Globus pallidus (tissue), 1 donor: ENCODE measurements around the gene LGALS7B.
"Not testable (repeated sequence)": the region's sequence is repeated elsewhere in the genome, so short reads cannot be mapped to it uniquely, and the experiment has no call there.

Experiments used
- DNase-seq: peaks from one replicate; pipeline ENCODE4 v3.0.0-alpha.2; 2015; ENCODE audit warnings: low spot score

The LGALS7B gene

DNA sequence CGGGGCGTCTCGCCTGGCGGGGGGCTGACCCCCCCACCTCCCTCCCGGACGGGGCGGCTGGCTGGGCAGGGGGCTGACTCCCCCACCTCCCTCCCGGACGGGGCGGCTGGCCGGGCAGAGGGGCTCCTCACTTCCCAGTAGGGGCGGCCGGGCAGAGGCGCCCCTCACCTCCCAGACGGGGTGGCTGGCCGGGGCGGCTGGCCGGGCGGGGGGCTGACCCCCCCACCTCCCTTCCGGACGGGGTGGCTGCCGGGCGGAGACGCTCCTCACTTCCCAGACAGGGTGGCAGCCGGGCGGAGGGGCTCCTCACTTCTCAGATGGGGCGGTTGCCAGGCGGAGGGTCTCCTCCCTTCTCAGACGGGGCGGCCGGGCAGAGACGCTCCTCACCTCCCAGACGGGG is 8.8 kb downstream of the LGALS7B start:
- not testable (repeated sequence) for DNase-seq

DNA sequence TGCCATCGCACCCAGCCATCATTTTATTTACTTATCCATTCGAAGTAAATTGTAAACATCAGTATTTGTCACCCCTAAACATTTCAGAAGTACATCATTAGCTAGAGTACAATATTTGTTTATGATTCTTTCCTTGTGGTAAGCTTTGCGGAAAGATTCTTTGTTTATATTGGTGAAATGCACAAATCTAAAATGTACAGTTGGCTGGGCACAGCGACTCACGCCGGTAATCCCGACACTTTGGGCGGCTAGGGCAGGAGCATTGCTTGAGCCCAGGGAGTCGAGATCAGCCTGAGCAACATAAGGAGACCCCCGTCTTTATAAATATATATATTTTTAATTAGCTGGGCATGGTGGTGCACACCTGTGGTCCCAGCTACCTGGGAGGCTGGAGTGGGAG is 10.1 kb downstream of the LGALS7B start:
- DNase-seq, result no peak

DNA sequence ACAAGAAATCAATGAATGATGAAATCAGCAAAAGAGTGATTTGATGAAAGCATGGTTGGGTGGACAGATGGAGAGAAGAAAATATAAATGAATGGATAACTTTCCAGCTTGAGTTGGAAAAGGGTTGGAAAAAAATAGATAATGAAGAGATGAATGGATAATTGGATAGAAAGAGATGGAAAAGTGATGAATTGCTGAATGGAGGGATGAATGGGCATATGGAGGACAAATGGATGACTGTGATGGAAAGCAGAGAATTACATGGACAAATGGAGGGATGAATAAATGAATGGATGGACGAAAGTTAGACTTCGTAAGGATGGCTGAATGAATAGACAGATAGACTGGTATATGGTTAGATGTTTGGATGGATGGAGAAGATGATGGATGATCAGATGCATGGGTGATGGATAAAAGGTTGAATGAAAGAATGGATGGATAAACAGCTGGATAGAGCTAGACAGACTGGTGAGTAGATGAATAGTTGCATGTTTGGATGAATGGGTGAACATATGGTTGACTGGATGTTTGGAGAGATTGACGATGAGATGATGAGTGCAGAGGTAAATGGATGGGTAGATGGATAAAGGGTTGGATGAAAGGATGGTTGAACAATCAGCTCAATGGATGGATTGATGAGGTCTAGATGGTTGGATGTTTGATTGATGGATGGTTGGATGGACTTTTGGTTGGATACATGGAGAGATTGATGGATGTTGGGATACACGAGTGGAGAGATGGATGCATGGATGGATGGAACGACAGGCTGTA is 11.8 kb downstream of the LGALS7B start:
- no peak for DNase-seq

DNA sequence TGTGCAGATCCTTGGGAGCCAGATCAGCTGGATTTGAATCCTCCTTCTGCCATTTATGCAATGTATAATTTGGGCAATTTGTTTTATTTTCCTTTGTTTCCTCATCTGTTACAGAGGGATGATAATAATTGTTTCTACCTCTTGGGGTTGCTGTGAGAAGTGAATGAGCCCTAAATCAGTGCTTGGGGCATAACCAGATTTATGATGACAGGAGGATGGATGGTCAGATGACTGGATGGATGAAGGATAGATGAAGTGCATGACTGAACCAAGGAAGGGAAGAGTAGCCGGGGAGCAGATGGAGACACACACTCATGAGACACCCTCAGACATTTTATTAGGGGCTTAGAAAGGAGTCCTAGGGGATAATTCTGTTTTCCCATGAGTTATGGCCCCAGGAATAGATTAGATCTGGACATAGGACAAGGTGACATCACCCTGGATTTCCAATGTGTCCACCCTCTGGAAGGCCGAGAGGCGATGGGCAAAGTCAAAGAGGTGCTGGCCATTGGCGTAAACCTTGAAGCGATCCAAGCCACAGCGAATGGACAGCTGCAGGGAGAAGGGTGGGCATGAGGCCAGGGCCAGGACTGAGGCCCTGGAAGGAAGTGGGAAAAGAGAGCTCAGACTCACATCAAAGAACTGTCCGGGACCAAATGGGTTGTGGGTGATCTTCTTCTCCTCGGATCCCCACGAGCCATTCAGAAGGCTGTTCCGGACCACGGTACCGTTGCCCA is 12.5 kb downstream of the LGALS7B start:
- no peak for DNase-seq

DNA sequence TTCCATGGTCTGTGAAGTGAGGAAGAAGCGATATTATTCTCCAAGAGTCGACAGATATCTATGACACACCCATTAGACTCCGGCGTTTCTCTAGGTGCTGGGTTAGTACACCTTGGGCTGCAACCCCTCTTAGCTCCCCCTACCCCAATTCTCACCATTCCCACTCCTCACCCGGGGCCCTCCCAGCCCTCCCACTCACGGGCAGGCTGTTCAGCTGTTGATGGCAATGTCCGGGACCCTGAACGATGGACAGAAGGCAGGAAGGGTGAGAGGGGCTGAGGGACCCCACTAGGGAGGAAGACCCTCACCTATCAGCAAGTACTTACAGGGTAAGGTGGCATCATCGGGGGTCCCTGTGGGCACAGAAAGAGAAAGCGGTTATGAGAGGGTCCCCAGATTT is 14.5 kb downstream of the LGALS7B start:
- no peak for DNase-seq

DNA sequence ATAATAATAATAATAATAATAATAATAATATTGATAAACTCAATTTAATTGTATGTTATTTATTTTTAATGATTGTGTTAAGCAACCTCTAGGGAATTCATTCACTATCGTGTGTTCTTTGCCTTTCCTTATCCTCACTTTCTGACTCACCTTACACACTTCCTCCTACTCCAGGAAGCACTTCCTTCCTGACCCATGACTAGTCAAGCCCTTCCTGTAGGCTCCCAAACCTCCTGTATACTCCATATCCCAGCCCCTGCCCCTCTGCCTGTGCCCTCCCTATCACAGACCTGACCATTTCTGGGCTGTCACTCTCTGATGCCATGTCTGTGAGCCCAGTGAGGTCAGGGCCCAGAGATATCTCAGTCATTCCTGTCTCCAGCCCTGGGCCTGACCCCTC is 16.2 kb downstream of the LGALS7B start:
- no peak for DNase-seq

DNA sequence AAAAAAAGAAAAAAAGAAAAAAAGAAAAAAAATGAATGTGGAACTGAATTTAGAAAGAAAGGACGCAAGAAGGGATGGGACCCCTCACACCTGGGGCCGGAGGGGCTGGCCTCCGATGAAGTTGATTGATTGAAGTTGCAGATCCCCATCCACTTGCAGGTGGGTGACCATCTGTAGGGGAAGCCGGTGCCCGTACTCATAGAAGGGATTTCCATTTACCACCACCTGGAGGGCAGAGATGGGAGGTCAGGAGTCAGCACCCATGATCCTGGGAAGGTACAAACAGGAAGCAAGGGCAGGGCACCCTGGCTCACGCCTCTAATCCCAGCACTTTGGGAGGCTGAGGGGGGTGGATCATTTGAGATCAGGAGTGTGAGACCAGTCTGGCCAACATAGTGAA is 17.4 kb downstream of the LGALS7B start:
- DNase-seq, result no peak

DNA sequence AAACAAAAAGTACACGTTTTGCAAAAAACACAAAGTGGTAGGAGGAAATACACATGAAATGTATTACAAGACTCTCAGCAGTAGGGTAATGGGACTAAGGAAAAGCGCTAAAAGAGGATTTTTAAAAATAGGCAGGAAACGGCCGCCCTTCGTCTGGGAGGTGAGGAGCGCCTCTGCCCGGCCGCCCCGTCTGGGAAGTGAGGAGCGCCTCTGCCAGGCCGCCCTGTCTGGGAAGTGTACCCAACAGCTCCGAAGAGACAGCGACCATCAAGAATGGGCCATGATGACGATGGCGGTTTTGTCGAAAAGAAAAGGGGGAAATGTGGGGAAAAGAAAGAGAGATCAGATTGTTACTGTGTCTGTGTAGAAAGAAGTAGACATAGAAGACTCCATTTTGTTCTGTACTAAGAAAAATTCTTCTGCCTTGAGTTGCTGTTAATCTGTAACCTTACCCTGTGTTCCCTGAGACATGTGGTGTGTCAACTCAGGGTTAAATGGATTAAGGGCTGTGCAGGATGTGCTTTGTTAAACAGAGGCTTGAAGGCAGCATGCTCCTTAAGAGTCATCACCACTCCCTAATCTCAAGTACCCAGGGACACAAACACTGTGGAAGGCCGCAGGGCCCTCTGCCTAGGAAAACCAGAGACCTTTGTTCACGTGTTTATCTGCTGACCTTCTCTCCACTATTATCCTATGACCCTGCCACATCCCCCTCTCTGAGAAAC is 18.5 kb downstream of the LGALS7B start:
- not testable (repeated sequence) for DNase-seq

DNA sequence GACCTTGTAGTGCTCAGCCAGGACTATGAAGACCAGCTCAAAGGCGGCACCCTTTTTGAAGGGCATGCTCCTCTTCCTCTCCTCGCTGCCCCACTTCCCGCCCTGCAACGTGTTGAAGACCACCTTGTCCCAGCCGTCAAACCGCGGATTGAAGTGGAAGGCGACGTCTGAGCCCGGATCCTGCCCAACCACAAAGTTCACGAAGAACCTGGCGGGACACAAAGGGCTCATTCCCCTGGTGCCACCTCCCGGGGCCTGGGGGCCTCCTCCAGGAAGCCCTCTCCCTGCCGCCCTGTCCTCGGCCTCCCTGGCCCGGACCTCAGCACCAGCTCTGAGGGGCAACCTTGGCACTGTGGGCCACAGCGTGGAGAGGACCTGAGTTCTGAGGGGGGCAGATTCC is 19.7 kb downstream of the LGALS7B start:
- DNase-seq, result no peak

DNA sequence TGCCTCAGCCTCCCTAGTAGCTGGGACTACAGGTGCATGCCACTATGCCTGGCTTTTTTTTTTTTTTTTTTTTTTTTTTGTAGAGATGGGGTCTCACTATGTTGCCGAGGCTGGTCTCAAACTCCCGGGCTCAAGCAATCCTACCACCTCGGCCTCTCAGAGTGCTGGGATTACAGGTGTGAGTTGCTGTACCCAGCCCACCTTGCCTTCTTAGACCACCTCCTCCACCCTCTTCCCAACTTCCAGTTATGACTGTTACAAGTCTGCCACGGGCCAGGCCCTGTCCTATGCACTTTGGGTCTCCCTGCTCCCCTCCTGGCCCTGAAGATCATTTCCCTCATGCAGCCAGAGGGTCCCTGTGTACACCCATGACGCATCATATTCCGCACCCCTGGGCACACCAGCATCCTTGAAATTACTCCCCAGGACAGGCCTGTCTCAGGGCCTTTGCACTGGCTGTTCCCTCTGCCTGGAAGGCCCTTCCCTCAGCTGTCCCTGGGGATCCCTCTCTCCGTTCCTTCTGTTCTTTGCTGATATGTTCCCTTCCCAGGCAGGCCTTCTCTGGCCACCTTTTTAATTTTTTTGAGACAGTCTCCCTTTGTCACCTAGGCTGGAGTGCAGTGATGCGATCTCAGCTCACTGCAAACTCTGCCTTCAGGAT is 20.7 kb downstream of the LGALS7B start:
- no peak for DNase-seq

DNA sequence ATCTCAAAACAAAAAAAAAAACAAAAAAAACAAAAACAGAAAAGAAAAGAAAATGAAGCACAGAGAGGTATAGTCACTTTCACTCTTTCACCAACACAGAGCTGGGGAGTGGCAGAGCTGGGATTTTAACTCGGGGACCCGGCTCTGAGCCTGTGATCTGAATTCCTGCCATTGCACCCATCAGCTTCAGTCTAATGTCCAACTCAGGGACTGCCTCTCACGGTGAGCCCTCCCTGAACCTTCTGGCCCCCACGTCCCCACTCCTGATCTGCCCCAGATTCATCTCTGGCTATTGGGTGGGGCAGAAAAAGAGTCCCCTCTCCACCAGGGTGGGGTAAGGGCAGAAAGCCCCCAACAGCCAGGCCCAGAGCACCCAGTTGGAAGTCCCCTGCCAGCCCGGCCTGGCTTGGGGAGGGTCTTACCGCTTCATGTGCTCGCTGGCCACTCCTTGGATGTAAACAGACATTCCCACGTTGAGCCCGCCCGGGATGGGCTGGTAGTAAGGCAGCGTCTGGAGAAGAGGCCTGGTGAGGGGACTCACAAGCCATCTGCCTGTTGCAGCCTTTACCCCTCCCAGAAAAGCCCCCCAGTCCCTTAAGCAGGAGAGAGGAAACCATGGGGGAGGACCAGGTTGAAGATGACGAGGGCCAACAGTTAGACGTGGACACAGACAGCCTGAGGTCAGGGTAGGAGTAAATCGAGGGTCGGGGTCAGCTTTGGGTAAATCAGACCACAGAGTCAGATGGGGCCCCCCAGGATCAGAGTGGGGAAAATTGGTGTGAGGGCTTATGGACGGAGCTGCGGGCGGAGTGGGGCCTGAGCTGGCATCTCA is 23.2 kb downstream of the LGALS7B start:
- no peak for DNase-seq

DNA sequence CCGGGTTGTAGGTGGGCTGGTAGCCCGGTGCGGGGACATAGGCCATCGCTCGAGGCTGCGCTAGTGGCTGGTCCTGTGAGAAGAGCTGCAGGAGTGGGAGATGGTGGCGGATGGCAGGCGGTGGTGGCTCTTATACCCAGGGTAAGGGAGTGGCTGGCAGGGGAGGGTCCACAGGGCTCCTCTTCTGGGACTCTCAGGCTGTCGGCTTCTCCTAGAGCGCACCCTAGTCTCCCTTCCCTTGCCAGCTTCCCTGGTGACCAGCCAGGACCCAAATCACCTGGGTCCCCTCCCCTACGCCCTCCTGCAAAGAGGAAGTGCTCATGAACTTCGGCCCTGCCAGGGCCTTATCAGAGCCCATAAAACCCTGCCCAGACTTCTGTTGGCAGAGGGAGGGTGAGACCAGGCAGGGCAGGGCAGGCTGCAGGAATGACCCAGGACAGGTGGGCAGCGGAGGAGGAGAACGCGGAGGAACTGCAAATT is 23.9 kb downstream of the LGALS7B start, which contains the start of gene LGALS4:
Gene LGALS4 (minus strand): TSS at position 105 of the 480 bp plus-strand sequence. CDS start 59 bp downstream, at position 46.
- DNase-seq, result no peak

DNA sequence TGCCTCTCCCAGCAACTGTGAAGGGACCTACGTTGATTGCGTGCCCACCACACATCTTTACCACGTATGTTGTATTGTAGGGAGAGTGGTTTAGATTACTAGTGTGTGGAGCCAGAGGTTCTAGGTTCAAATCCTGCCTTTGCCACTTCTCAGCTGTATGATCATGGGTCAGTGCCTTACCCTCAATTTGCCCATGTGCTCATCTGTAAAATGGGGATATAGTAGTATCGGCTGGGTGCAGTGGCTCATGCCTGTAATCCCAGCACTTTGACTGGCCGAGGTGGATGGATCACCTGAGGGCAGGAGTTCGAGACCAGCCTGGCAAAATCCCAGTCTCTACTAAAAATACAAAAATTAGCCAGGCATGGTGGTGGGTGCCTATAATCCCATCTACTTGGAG is 24.3 kb downstream of the LGALS7B start:
- no peak for DNase-seq

DNA sequence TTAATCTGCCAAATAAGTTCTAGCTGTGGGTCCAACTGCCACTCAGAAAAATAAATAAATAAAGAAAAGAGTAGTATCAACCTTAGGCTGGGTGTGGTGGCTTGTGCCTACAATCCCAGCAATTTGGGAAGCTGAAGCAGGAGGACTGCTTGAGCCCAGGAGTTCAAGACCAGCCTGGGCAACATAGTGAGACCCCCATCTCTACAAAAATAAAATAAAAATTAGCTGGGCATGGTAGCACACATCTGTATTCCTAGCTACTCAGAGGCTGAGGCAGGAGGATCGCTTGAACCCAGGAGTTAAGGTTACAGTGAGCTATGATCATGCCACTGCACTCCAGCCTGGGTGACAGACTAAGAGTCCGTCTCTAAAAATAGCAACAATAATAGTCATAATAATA is 24.9 kb downstream of the LGALS7B start:
- DNase-seq, result not testable (repeated sequence)

DNA sequence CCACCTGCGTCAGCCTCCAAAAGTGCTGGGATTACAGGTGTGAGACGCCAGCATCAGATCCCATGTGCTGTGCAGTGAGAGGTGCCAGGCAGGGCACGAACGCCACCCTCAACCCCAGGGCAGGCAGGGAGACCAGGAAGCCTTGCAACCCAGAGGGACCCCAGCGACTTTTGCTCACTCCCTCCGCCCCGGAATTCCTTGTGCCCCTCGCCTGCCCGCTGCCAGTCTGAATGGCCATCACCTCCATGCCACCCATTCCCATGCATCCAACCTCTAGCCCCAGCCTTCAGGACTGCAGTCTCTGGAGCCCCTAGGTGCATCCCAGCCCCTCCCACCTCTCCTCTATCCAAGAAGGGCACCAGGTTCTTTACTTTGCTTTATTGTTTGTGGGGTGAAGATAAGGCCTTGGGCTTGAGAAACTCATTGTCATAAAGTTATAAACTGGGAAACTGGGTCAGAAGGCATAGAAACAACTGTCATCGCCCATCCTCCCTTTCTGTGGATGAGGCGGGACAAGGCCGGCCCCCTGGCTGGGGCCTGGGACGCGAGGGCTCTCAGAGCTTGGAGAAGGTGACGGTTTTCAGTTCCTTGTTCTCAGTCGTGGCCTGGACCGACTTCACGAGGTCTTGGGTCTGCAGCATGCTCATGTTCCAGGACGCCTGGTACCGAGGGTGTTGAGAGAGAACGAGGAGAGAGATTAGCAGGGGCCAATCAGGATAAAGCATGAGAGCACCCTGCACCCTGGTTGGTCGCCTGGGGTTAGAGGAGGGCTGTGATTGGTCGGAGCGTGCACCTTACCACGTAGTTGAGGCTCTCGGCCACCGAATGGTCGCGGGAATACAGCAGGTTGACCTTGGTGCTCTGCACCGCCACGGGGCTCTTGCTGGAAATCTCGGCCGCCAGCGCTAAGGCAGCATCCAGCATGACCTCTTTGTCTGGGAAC is 26.3 kb downstream of the LGALS7B start:
- no peak for DNase-seq

DNA sequence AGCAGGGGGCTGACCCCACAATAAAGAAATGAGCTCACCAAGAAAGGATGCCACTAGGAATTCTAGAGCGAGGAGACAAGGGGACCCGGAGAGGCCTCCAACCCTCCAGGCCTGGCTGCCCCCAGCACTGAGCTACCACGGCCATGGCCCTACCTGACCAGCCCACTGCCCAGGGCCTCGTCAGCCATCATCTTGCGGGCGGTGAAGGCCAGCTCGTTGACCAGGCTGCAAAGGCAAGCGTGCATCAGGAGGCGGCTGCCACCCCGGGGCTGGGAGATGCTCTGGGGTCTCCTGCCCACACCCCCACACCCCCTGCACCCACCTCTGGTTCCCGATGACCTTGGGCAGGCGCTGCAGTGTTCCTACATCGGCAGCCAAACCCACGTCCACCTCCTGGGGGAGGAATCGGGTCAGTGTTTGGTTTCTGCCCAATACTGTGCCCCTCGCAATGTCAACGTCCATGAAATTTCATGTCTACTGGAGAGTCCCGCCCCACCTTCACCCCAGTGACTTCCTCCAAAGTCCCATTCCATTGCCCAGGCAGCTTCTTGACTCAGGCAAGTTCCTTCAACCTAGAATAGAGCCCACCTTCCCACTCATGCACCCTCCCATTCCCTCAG is 27.2 kb downstream of the LGALS7B start:
- no peak for DNase-seq

DNA sequence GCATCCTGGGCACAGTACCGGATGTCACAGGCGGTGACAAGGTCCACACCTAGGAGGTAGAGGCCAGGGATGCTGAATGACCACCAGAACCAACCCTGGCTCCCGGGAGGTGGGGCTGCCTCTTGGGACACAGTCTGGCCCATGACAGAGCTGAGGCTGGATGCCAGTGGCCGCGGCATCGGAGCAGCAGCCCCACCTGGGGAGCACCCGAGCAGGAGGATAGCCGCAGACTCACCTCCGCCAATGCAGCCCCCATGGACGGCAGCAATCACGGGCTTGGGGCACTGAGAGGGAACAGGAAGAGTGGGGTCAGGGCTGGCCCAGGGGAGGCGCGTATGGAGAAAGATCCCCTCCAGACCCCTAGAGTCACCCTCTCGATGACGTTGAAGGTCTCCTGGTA is 28.1 kb downstream of the LGALS7B start:
- DNase-seq, result no peak

DNA sequence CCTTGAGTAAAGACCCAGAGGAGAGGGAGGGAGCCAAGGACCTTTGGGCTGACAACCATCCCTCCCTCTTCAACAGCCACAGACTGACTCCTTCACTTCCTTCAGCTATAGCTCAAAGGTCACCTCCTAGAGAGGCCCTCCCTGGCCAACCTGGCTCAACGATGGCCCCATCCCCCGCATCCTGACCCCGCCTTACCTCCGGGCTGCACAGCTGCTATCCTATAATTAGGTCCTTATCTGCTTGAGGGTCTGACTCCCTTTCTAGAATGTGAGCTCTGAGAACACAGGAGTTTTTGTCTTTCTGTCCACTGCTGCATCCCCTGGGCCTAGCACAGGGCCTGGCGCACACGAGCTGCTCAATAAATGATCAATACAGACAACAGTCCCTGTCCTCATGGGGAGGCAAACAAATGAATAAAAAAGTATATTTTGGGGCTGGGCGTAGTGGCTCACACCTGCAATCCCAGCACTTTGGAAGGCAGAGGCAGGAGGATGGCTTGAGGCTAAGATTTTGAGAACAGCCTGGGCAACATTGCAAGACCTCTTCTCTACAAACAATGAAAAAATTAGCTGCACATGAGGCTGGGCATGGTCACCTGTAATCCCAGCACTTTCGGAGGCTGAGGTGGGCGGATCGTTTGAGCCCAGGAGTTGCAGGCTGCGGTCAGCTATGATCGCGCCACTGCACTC is 30.4 kb downstream of the LGALS7B start:
- DNase-seq, result no peak

DNA sequence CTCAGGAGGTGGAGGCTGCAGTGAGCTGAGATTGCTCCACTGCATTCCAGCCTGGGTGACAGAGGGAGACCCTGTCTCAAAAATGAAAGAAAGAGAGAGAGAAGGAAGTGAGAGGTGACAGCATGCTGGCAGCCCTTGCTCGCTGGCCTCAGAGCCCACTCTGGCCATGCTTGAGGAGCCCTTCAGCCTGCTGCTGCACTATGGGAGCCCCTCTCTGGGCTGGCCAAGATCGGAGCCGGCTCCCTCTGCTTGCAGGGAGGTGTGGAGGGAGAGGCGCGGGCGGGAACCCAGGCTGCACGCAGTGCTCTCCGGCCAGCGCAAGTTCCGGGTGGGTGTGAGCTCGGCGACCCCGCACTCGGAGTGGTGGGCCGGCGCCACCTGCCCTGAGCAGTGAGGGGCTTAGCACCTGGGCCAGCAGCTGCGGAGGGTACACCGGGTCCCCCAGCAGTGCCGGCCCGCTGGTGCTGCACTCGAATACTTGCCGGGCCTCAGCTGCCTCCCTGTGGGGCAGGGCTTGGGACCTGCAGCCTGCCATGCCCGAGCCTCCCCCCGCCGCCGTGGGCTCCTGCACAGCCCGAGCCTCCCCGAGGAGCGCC is 32.3 kb downstream of the LGALS7B start:
- DNase-seq, result not testable (repeated sequence)
